Activated naive CD4-positive, alpha-beta T cell treated with Interleukin-2 at 50 U/mL for 16 hours (primary cell): Measurements from ENCODE around the gene GAS7.
"Not testable (repeated sequence)": the region's sequence is repeated elsewhere in the genome, so short reads cannot be mapped to it uniquely, and the experiment has no call there.

Experiments used
- DNase-seq: peaks from one replicate; pipeline ENCODE4 v3.0.0-alpha.2; 2020

GAS7 gene

GRCh38 chr17:10042589-10043244, 155.7 kb downstream of the GAS7 start:
- no peak for DNase-seq

- no peak for DNase-seq
Observed at GRCh38 chr17:10041916-10042588, 156.4 kb downstream of the GAS7 start.

- DNase-seq: no peak
Observed at GRCh38 chr17:10041287-10041612, 157.2 kb downstream of the GAS7 start.

GRCh38 chr17:10036511-10037061, 161.8 kb downstream of the GAS7 start:
- DNase-seq: no peak

GRCh38 chr17:10035885-10036284, 162.5 kb downstream of the GAS7 start:
- no peak for DNase-seq

GRCh38 chr17:10034719-10035475, 163.5 kb downstream of the GAS7 start:
- DNase-seq: no peak

- DNase-seq: no peak
Observed at GRCh38 chr17:10033959-10034358, 164.4 kb downstream of the GAS7 start.

- no peak for DNase-seq
Observed at GRCh38 chr17:10033449-10033848, 165.0 kb downstream of the GAS7 start.

GRCh38 chr17:10032118-10032852, 166.1 kb downstream of the GAS7 start:
- DNase-seq: no peak

- no peak for DNase-seq
Observed at GRCh38 chr17:10031606-10032005, 166.8 kb downstream of the GAS7 start.

GRCh38 chr17:10031127-10031526, 167.3 kb downstream of the GAS7 start:
- no peak for DNase-seq

- DNase-seq: no peak
Observed at GRCh38 chr17:10029129-10029528, 169.3 kb downstream of the GAS7 start.

- no peak for DNase-seq
Observed at GRCh38 chr17:10025976-10026901, 172.2 kb downstream of the GAS7 start.

- no peak for DNase-seq
Observed at GRCh38 chr17:10025224-10025623, 173.2 kb downstream of the GAS7 start.

GRCh38 chr17:10022416-10022815, 176.0 kb downstream of the GAS7 start:
- DNase-seq: no peak

GRCh38 chr17:10021272-10021984, 177.0 kb downstream of the GAS7 start:
- no peak for DNase-seq

- DNase-seq: no peak
Observed at GRCh38 chr17:10019941-10020451, 178.4 kb downstream of the GAS7 start.

GRCh38 chr17:10018461-10018891, 179.9 kb downstream of the GAS7 start:
- no peak for DNase-seq

GRCh38 chr17:10016958-10017570, 181.3 kb downstream of the GAS7 start:
- not testable (repeated sequence) for DNase-seq

- DNase-seq: no peak
Observed at GRCh38 chr17:10013365-10014112, 184.9 kb downstream of the GAS7 start.
